ENCODE data around the gene FLT4.

- TF ChIP-seq EP300 (IDR thresholded peaks at IDR 0.05): no peak
- TF ChIP-seq SMC3 (IDR thresholded peaks at IDR 0.05): no peak
- TF ChIP-seq CTCF (IDR thresholded peaks at IDR 0.05): no peak
- no peak for TF ChIP-seq USF2 (IDR thresholded peaks at IDR 0.05)
- TF ChIP-seq POLR2AphosphoS2 (conservative IDR thresholded peaks at IDR 0.05; ENCODE audit: low read length): no peak
Observed at GRCh38 chr5:180665682-180666404, 16.4 kb upstream of the FLT4 start.

Data from A549 (cell line).